Measurements from ENCODE around the gene CTSD.

DNA sequence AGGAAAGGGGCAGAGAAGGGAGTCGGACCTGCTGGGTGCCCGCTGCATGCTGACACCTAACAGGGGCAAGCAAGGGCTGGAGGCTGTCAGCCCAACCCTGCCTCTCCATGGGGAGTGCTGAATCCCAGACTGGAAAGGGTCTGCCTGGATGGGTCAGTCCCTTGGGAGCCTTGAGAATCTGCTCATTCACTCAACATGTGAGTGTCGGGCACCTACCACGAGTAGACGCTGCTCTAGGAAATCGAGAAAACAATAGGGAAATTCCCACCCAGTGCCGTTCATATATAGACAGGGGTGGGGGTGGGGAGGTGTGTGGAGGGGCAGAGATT, 4.4 kb upstream of the CTSD start:
- TF ChIP-seq EP300 (IDR thresholded peaks at IDR 0.05) (no peak), POLR2A (IDR thresholded peaks at IDR 0.05) (no peak)
- TF ChIP-seq, protein P1, sequence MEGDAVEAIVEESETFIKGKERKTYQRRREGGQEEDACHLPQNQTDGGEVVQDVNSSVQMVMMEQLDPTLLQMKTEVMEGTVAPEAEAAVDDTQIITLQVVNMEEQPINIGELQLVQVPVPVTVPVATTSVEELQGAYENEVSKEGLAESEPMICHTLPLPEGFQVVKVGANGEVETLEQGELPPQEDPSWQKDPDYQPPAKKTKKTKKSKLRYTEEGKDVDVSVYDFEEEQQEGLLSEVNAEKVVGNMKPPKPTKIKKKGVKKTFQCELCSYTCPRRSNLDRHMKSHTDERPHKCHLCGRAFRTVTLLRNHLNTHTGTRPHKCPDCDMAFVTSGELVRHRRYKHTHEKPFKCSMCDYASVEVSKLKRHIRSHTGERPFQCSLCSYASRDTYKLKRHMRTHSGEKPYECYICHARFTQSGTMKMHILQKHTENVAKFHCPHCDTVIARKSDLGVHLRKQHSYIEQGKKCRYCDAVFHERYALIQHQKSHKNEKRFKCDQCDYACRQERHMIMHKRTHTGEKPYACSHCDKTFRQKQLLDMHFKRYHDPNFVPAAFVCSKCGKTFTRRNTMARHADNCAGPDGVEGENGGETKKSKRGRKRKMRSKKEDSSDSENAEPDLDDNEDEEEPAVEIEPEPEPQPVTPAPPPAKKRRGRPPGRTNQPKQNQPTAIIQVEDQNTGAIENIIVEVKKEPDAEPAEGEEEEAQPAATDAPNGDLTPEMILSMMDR (IDR thresholded peaks at IDR 0.05), result no peak
